Activated B cell treated with CpG ODN at 0.5 μM for 24 hours (primary cell): ENCODE measurements around the gene ZNF518B. TPM values are rescaled to one million over a fixed set of nuclear protein-coding genes. Genes with fewer than 3 reads are reported as not detected.

Experiments
- total RNA-seq: library from RNA; stranded (reverse); gene quantifications from 2 replicates; pipeline ENCODE4 v1.2.3, GENCODE V29; 2022

ZNF518B gene
- total RNA-seq, 1 donor from 2014 or later = 29.9 TPM

Other genes with a start within 250 kb of the ZNF518B start
- 0.37 and 0.58 TPM in 2 replicates for gene CLNK, start 227.3 kb upstream of the ZNF518B start, total RNA-seq